T-helper 2 cell (primary cell): ENCODE results near the gene DCAF4L1.

ENCODE experiments used
- DNase-seq, 5 experiments: peaks; one replicate each; pipeline versions ENCODE4 v3.0.0 to v3.0.0-alpha.2; 2012 to 2022
- total RNA-seq, 2 donors: gene quantifications; one replicate each; lab custom pipeline; 2026; lab: John Stamatoyannopoulos, UW

The DCAF4L1 gene, protein sequence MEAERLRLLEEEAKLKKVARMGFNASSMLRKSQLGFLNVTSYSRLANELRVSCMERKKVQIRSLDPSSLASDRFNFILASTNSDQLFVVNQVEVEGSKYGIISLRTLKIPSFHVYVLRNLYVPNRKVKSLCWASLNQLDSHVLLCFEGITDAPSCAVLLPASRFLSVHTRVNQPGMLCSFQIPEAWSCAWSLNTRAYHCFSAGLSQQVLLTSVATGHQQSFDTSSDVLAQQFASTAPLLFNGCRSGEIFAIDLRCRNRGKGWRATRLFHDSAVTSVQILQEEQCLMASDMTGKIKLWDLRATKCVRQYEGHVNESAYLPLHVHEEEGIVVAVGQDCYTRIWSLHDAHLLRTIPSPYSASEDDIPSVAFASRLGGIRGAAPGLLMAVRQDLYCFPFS
- total RNA-seq = 0.62 to 0.74 reads per million in 2 donors

DNA sequence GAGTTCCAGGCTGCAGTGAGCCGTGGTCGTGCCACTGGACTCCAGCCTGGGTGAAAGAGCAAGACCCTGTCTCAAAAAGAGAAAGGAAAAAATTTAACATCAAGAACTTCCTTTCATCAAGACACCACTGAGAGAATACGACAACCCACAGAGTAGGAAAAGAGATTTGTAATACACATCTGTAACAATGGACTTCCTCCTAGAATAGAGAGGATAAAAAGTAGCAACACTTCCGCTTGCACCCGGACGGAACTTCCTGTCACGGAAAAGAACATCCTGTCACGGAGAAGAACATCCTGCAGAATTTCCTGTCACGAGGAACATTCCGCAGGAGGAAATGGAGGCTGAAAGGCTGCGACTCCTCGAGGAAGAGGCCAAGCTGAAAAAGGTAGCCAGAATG, at the start of gene DCAF4L1:
DCAF4L1 (plus strand) TSS at position 301 of the 400 bp plus-strand sequence; CDS start at position 338, 37 bp downstream.
- DNase-seq = no peak

DNA sequence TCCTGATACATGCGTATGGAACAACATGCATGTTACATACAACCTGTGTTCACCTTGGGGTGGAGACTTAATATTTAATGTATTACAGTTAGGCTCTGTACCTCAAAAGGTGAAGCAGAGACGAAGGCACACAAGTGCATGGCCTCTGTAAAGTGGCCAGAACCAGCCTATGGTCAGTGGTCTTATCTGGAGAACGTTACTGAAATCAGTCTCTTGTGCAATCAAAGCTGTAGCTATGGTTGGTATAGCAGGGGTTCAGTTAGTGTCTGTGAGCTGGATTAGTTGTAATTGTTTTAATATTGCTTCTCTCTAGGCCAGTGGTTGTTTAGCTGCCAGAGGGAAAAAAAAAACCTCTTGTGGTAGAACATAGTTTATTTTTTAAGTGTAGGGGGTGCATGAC, 48.6 kb upstream of the DCAF4L1 start:
- DNase-seq = no peak

- DNase-seq = no peak
Observed at GRCh38 chr4:41933997-41934503, 47.5 kb upstream of the DCAF4L1 start.

DNA sequence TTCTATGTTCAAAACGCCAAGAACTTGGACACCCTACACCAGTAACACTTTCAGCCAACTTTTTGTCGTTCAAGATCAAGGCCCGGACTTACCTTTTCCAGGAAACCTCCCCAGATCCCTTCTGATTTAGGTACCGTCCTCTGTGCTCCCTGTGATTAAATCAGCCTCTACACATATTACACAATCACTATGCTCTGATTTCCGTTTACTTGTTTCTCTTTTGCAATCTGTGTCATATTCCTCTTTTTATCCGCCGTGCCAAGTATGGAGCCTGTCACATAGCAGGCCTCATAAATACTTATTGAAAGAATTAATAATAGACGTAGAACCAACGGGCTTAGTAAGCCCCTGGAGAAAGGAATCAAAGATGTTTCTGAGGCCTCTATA, 47.0 kb upstream of the DCAF4L1 start:
- DNase-seq = no peak

DNA sequence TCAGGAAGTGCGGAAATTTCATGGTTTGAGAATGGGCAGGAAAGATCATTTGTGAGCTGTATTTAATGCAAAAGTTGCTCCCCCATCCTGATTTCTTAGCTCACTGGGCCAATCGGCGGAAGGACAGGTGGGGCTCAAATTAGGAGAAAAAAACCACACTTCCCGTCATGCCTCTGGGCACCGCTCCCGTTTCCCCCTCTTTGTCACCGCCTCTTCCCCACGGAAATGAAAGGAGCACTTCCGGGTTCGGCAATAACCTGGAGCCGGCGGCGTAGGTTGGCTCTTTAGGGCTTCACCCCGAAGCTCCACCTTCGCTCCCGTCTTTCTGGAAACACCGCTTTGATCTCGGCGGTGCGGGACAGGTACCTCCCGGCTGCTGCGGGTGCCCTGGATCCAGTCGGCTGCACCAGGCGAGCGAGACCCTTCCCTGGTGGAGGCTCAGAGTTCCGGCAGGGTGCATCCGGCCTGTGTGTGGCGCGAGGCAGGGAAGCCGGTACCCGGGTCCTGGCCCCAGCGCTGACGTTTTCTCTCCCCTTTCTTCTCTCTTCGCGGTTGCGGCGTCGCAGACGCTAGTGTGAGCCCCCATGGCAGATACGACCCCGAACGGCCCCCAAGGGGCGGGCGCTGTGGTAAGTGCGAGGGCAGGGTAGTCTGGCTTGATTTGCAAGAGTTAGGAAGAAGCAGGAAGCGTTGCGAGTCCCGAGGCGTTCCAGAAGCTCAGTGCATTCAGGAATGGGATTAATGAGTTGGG, 46.5 kb upstream of the DCAF4L1 start, which contains the start of gene TMEM33:
TMEM33 (plus strand) TSS at position 529 of the 751 bp plus-strand sequence; CDS start at position 585, 56 bp downstream.
- peak; percentile 32 to 92 (median 65) for DNase-seq

- DNase-seq = peak in 3 of 5 experiments; percentile 1 to 37 (median 13)
Observed at GRCh38 chr4:41935652-41936021, 45.9 kb upstream of the DCAF4L1 start.

- DNase-seq = no peak
Observed at GRCh38 chr4:41939016-41939626, 42.4 kb upstream of the DCAF4L1 start.

GRCh38 chr4:41940834-41941233, 40.7 kb upstream of the DCAF4L1 start:
- no peak for DNase-seq

DNA sequence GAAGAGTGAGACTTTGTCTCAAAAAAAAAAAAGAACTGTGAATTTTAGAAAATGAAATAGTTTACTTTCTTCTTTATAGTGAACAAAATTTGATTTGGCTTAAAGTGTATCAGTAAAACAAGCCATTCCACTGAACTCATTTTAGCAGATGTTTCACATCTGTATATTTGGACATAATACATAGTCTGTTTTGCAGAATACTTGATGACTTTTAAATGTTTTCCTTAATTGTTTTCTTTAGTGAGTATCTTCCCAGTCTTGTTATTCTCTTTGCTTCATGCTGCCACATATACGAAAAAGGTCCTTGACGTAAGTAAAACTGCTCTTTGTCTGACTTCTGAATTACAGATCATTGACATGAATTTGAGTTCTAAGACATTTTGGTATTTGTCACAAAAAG, 38.0 kb upstream of the DCAF4L1 start:
- no peak for DNase-seq

- no peak for DNase-seq
Observed at GRCh38 chr4:41944089-41944488, 37.5 kb upstream of the DCAF4L1 start.

GRCh38 chr4:41949531-41949930, 32.0 kb upstream of the DCAF4L1 start:
- no peak for DNase-seq

GRCh38 chr4:41957634-41958033, 23.9 kb upstream of the DCAF4L1 start:
- DNase-seq = peak in 1 of 5 experiments; percentile 51

DNA sequence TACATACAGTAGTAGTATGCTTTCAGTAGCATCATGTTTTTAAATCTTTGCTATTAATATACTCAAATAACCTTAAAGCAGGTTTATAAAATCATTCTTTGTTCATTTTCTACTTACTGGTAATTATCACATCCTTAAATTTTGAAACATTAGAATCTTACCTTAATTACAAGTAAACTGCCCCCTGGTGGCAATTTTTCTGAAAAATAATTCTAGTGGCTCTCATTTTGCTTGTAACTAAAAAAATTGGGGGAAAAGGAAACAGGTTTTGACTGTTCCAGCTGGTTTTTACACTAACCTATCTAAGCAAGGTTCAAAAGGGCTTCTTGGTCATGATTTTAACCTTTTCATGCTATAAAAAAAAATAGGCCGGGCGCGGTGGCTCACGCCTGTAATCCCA, 18.5 kb upstream of the DCAF4L1 start:
- DNase-seq = peak in 1 of 5 experiments; percentile 37

GRCh38 chr4:41964401-41964800, 17.2 kb upstream of the DCAF4L1 start:
- no peak for DNase-seq

DNA sequence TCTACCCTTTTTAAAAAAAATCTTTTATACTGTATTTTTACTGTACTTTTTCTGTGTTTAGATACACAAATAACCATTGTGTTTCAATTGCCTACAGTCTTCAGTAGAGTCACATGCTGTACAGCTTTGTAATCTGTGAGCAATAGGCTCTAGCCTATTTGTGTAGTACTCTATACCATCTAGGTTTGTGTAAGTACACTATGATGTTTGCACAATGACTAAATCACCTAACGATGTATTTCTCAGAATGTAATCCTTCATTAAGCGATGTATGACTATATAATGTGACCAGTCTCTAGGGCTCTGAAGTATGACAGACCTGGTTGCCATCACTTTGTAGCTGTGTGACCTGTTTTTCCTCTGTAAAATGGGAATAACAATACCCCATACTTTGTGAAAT, 14.2 kb upstream of the DCAF4L1 start:
- DNase-seq = no peak

- no peak for DNase-seq
Observed at GRCh38 chr4:41969671-41970070, 11.9 kb upstream of the DCAF4L1 start.

- no peak for DNase-seq
Observed at GRCh38 chr4:41975341-41975740, 6.2 kb upstream of the DCAF4L1 start.

DNA sequence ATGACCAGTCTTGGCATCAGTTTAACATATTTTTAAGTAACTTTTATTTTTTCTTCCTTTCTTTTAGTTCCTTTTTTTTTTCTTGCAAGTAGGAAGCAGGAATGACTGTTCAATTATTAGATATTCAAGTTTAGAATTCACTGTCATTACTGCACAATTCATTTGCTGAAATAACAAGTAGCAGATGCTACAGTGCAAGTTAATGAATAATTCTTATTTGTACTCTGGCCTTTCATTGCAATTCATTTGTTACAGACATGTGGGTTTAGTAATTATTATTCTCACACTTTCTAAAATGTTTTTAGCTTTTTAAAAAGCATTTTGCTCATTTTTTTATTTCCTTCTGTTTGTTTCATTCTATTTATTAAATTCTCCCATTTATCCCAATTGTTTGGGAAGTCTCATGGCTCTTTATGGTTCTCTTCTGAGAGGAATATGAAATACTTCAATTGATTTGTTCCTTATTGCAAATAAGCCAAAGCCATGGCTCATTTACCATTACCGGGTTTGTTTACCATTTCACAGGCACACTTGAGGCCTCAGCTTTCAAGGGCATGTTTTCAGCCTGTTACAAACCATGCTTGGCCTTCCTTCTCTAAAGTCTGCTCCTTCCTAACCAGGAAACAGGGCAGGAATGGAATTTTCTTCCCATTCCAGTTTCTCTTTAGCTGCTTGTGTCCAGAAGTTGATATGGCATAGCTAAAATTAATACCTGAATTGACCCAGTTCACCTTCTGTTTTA, 4.6 kb upstream of the DCAF4L1 start:
- no peak for DNase-seq

- no peak for DNase-seq
Observed at GRCh38 chr4:41977709-41978108, 3.8 kb upstream of the DCAF4L1 start.

- no peak for DNase-seq
Observed at GRCh38 chr4:41982716-41983115, 1.2 kb downstream of the DCAF4L1 start.

GRCh38 chr4:41985151-41985550, 3.6 kb downstream of the DCAF4L1 start:
- no peak for DNase-seq

DNA sequence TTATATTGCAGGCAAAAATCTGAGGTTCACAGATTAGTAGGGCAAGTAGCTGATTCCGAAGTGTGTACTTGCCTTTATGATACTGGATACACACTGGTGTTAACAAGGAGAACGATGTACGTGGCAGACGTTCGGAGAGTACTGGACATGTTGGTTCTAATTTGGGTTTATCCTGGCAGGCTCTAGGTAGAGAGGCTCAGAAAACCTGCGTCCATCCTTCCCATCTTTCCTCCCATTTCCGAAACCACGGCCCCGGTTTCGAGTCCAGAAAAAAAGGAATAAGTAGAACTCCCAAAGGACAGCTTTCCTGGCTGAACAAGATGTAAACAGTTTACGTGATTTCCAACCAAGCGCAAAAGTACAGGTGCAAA, 8.4 kb downstream of the DCAF4L1 start:
- peak in 1 of 5 experiments; percentile 41 for DNase-seq
